HepG2 (cell line): ENCODE measurements around the gene RUVBL2. TPM values are rescaled to one million over a fixed set of nuclear protein-coding genes. Genes with fewer than 3 reads are reported as not detected.
A peak's percentile ranks its signal among the peaks of the same experiment; 100 is the strongest.

Experiments
- ATAC-seq: fragments of 200-7000 bp; cut with Tn5 transposase; 3 replicates; pipeline ENCODE4 v1.9.1; 2020; ENCODE audit warnings: mild to moderate bottlenecking, moderate library complexity
- BruUV-seq: library from RNA; stranded (reverse); fragments of 400-500 nt; replicated peaks from 2 replicates; lab custom pipeline; 2021; lab: Mats Ljungman, UMichigan
- CTCF ChIA-PET: fragments of 300-600 bp; formaldehyde crosslinking; extraction: SDS; loops from one replicate; lab custom pipeline; 2021; ENCODE audit warnings: low total read pairs, inconsistent platforms, low intra/inter-chr PET ratio; lab: Yijun Ruan, JAX
- POLR2A ChIA-PET: fragments of 350-600 bp; sonication (Branson Sonifier 250); formaldehyde crosslinking; loops from one replicate; lab custom pipeline; 2020; ENCODE audit warnings: antibody characterized with exemption, inconsistent platforms; lab: Yijun Ruan, JAX
- DNase-seq: peaks from one replicate; pipeline ENCODE4 v3.0.0-alpha.2; 2015; ENCODE audit warnings: low spot score
- FAIRE-seq: peaks from 3 replicates; lab custom pipeline; 2011; peaks lifted over from hg19 to GRCh38; lab: Jason Lieb, UNC
- H2AFZ ChIP-seq: one replicate; pipeline ENCODE4 v1.6.1; 2011; ENCODE audit warnings: low read length, inconsistent platforms
- H3K27ac ChIP-seq: fragments of 300-600 bp; 3 replicates; pipeline ENCODE4 v1.8.0; 2011; ENCODE audit warnings: mixed run types, mild to moderate bottlenecking, mixed read lengths, low read length, inconsistent platforms; ENCODE audit not compliant: insufficient read depth; ENCODE audit errors: extremely low read length
- H3K27me3 ChIP-seq, 2 experiments: fragments of 200-600 bp in 1 of 2; 2 replicates in 1 of 2; 3 replicates in 1 of 2; pipeline versions ENCODE4 v1.6.0 to v1.8.0; 2011; ENCODE audit warnings: low read length in 2 of 2, mild to moderate bottlenecking in 2 of 2, moderate library complexity in 2 of 2, inconsistent platforms in 1 of 2; ENCODE audit not compliant: insufficient read depth in 2 of 2, control insufficient read depth in 1 of 2
- H3K36me3 ChIP-seq, 2 experiments: fragments of 200-600 bp in 1 of 2; replicated peaks in 1 of 2; 2 replicates in 1 of 2; 3 replicates in 1 of 2; pipeline versions ENCODE4 v1.5.1 to v1.8.0; 2011; ENCODE audit warnings: low read length in 2 of 2, inconsistent platforms in 1 of 2; ENCODE audit not compliant: insufficient read depth in 2 of 2, control insufficient read depth in 1 of 2
- H3K4me1 ChIP-seq: 2 replicates; pipeline ENCODE4 v1.5.1; 2012; ENCODE audit warnings: low read length, inconsistent platforms; ENCODE audit not compliant: insufficient read depth
- H3K4me2 ChIP-seq: 2 replicates; pipeline ENCODE4 v1.6.0; 2011; ENCODE audit warnings: low read depth, low read length, inconsistent platforms
- H3K4me3 ChIP-seq, 3 experiments: fragments of 200-600 bp in 1 of 3; sonication (generic), shearing (Covaris generic) in 1 of 3; replicated peaks in 1 of 3; 2 replicates each; pipeline ENCODE4 v1.5.1; 2011 to 2016; ENCODE audit warnings: low read length in 3 of 3, inconsistent platforms in 2 of 3, low read depth in 2 of 3, mild to moderate bottlenecking in 2 of 3, control low read depth in 1 of 3, mixed read lengths in 1 of 3; ENCODE audit not compliant: insufficient read depth in 1 of 3
- H3K79me2 ChIP-seq: one replicate; pipeline ENCODE4 v1.6.1; 2011; ENCODE audit warnings: low read length, inconsistent platforms; ENCODE audit not compliant: insufficient read depth
- H3K9ac ChIP-seq: 2 replicates; pipeline ENCODE4 v1.6.0; 2011; ENCODE audit warnings: mild to moderate bottlenecking, low read depth, low read length, inconsistent platforms; ENCODE audit not compliant: insufficient read depth
- H3K9me3 ChIP-seq: 2 replicates; pipeline ENCODE4 v1.5.1; 2012; ENCODE audit warnings: mild to moderate bottlenecking, low read length
- H4K20me1 ChIP-seq: 2 replicates; pipeline ENCODE4 v1.6.0; 2011; ENCODE audit warnings: inconsistent platforms, mild to moderate bottlenecking, low read length, moderate library complexity; ENCODE audit not compliant: insufficient read depth
- FOXA3 ChIP-seq: IDR thresholded peaks from 2 replicates; pipeline ENCODE4 v1.6.1; 2016; ENCODE audit warnings: missing genetic modification reagents, missing compliant biosample characterization
- MXI1 ChIP-seq: IDR thresholded peaks from 3 replicates; pipeline ENCODE4 v1.6.1; 2012; ENCODE audit warnings: low read depth, low read length, inconsistent platforms, borderline replicate concordance
- MYC ChIP-seq: sonication (generic); formaldehyde crosslinking; IDR thresholded peaks from 2 replicates; pipeline ENCODE4 v1.9.0; 2021; ENCODE audit warnings: missing genetic modification reagents, borderline replicate concordance
- POLR2G ChIP-seq: fragments of 200-400 bp; formaldehyde crosslinking; IDR thresholded peaks from 2 replicates; pipeline ENCODE4 v1.6.1; 2018; ENCODE audit warnings: mild to moderate bottlenecking, low read depth, low read length, moderate library complexity
- RBFOX2 ChIP-seq: fragments of 200-400 bp; formaldehyde crosslinking; IDR thresholded peaks from 2 replicates; pipeline ENCODE4 v1.6.1; 2017; ENCODE audit warnings: low read depth, mild to moderate bottlenecking, low read length
- REXO4 ChIP-seq: sonication (generic); formaldehyde crosslinking; IDR thresholded peaks from 2 replicates; pipeline ENCODE4 v1.8.0; 2022; ENCODE audit warnings: missing genetic modification reagents, mild to moderate bottlenecking, borderline replicate concordance
- XRCC5 ChIP-seq: fragments of 200-400 bp; formaldehyde crosslinking; optimal IDR thresholded peaks from 2 replicates; pipeline ENCODE3; 2017; ENCODE audit warnings: mild to moderate bottlenecking, low read length
- ZNF224 ChIP-seq: sonication (generic); formaldehyde crosslinking; IDR thresholded peaks from 2 replicates; pipeline ENCODE4 v1.5.0; 2020; ENCODE audit warnings: mild to moderate bottlenecking, missing genetic modification reagents
- ZNF331 ChIP-seq: sonication (generic); formaldehyde crosslinking; IDR thresholded peaks from 2 replicates; pipeline ENCODE4 v1.4.0; 2020; ENCODE audit warnings: missing genetic modification reagents
- ZNF709 ChIP-seq: sonication (generic); formaldehyde crosslinking; IDR thresholded peaks from 2 replicates; pipeline ENCODE4 v1.5.0; 2020; ENCODE audit warnings: mild to moderate bottlenecking, missing genetic modification reagents
- ZNF768 ChIP-seq: sonication (generic); formaldehyde crosslinking; IDR thresholded peaks from 2 replicates; pipeline ENCODE4 v1.4.0; 2020; ENCODE audit warnings: missing genetic modification reagents
- ZNF777 ChIP-seq: sonication (generic); formaldehyde crosslinking; IDR thresholded peaks from 2 replicates; pipeline ENCODE4 v1.4.0; 2020; ENCODE audit warnings: missing genetic modification reagents
- WGBS: methylation state at CpG from one replicate; pipeline ENCODE4 v1.1.6; 2017; ENCODE audit warnings: low lambda C conversion rate; 5-methylcytosine and 5-hydroxymethylcytosine counted together
- in situ Hi-C: cut with HindIII; loops from 2 replicates; pipeline ENCODE4 v1.10.0; 2017; ENCODE audit warnings: low pct_unique_long_range_greater_than_20kb; ENCODE audit not compliant: extremely low pct_ligation_motif_present
- intact Hi-C: fragments of 100-400 bp; cut with micrococcal nuclease; formaldehyde crosslinking; loops from one replicate; pipeline ENCODE4 v1.10.0; 2022; ENCODE audit not compliant: unreplicated experiment
- polyA plus RNA-seq, 8 experiments: library from polyadenylated mRNA; depleted of rRNA in 3 of 8; stranded (reverse) in 7 of 8; unstranded in 1 of 8; fragments of >200 nt; fragmentation: Illumina TruSeq in 4 of 8; extraction: Trizol in 4 of 8; gene quantifications; 2 replicates each; pipeline versions ENCODE4 v1.2.1 to v1.2.3, GENCODE V29; 2011 to 2016; ENCODE audit warnings: low read depth in 4 of 8, missing spikeins in 1 of 8, mixed read lengths in 1 of 8; ENCODE audit not compliant: insufficient read depth in 1 of 8
- total RNA-seq, 5 experiments: library from RNA; depleted of rRNA; stranded (reverse); fragments of >200 nt; fragmentation: Illumina TruSeq; extraction: Trizol; gene quantifications; 2 replicates each; pipeline ENCODE4 v1.2.3, GENCODE V29; 2016; ENCODE audit warnings: low read depth in 1 of 5
- TF ChIP-seq, protein P1 (sequence below), 2 experiments: sonication (generic) in 1 of 2; formaldehyde crosslinking in 1 of 2; IDR thresholded peaks; 2 replicates each; pipeline versions ENCODE4 v1.4.0 to v1.6.1; 2018 to 2020; ENCODE audit warnings: missing genetic modification reagents in 2 of 2, borderline replicate concordance in 1 of 2, low read depth in 1 of 2, mild to moderate bottlenecking in 1 of 2, missing biosample characterization in 1 of 2
- TF ChIP-seq, protein P2 (sequence below): sonication (generic); formaldehyde crosslinking; IDR thresholded peaks from 2 replicates; pipeline ENCODE4 v1.5.0; 2020; ENCODE audit warnings: mild to moderate bottlenecking, missing genetic modification reagents, moderate library complexity
- TF ChIP-seq, protein P3 (sequence below): sonication (generic); formaldehyde crosslinking; IDR thresholded peaks from 2 replicates; pipeline ENCODE4 v1.4.0; 2020; ENCODE audit warnings: missing genetic modification reagents; ENCODE audit errors: not compliant biosample characterization
- TF ChIP-seq, protein P4 (sequence below): sonication (generic); formaldehyde crosslinking; IDR thresholded peaks from 2 replicates; pipeline ENCODE4 v1.4.0; 2020; ENCODE audit warnings: mild to moderate bottlenecking, missing genetic modification reagents

RUVBL2 gene
- total and polyA plus RNA-seq, 2 of the 13 experiments (the other 11 are each of a cell fraction or from before 2014, with no cell fraction given) = 120 to 122 TPM

DNA sequence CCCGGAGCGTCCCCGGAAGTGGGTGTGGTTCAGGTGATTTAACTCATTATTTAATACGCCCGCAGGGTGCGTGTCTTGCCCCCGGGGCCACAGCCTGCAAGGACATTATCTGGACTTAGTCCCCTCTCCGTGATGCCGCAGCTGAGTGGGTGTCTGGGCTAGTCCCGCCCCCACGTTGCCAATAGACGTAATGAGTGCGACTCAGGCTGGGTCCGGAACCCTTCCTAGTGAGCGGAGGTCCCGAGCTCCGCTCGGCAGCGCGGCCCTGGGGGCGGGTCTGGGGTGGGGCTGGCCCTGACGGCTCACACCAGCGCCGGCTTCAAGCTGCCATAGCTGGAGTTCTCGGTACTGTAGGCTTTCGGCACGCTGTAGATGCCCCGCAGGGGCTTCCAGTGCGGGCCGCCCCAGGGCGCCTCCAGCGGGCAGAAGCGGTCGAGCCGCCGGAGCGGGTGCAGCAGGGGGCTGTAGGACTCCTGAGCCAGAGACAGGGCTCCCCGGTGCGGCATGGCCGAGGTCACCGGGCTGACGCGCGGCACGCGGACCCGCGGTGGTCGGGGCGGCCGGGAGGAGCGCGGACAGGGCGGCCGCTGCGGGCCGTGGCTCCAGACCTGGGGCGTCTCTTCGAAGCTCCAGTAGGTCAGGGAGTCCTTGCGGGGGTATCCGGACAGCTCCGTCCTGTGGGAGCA is 24.1 kb downstream of the RUVBL2 start:
- BruUV-seq = no TSS peak
- H3K4me3 ChIP-seq = peak overlapping the region in 2 of 3 experiments; percentile 10 to 63; a peak in 3 of 6 replicates
- H3K4me1 ChIP-seq = peaks cover 27% of the 10 kb centered on the region
- ChIA-PET POLR2A (interaction anchor here (2.9 kb wide), 1 partner anchor 24 kb away, joined by 21 read pairs; the partner anchor contains the start of genes GYS1 and RUVBL2), CTCF (no interaction called here)
- H3K4me2 ChIP-seq = peak overlapping the region; percentile 98
- peak; percentile 41 for DNase-seq
- H3K9me3 ChIP-seq = no peaks in the 10 kb centered on the region
- in situ Hi-C loops = no loop called here
- no peaks in the 10 kb centered on the region for H3K79me2 ChIP-seq
- H3K36me3 ChIP-seq = peaks cover 4 to 19% of the 10 kb centered on the region in 2 experiments; a peak in 4 of 5 replicates
- no peak for FAIRE-seq
- intact Hi-C loops = no loop called here
- peak; percentile 82 for ATAC-seq
- H3K9ac ChIP-seq = 0 out of 2 replicates have a peak overlapping the region, but pooled peaks have one; percentile 54
- 38% methylated on average over 23 of the region's 62 CpGs for WGBS
- peaks cover 0 to 25% of the 10 kb centered on the region in 2 experiments; a peak in 3 of 5 replicates for H3K27me3 ChIP-seq
- H2AFZ ChIP-seq = no peak overlapping the region
- H4K20me1 ChIP-seq = no peaks in the 10 kb centered on the region
- H3K27ac ChIP-seq = no peak overlapping the region
- peak; percentile 53; the same call in 1 of the 2 replicates for TF ChIP-seq POLR2G
- no peak for TF ChIP-seq ZNF768
- TF ChIP-seq, protein P1, sequence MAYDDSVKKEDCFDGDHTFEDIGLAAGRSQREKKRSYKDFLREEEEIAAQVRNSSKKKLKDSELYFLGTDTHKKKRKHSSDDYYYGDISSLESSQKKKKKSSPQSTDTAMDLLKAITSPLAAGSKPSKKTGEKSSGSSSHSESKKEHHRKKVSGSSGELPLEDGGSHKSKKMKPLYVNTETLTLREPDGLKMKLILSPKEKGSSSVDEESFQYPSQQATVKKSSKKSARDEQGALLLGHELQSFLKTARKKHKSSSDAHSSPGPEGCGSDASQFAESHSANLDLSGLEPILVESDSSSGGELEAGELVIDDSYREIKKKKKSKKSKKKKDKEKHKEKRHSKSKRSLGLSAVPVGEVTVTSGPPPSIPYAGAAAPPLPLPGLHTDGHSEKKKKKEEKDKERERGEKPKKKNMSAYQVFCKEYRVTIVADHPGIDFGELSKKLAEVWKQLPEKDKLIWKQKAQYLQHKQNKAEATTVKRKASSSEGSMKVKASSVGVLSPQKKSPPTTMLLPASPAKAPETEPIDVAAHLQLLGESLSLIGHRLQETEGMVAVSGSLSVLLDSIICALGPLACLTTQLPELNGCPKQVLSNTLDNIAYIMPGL (CRISPR knock-in tag; IDR thresholded peaks at IDR 0.05; ENCODE audit: borderline replicate concordance in 1 of 2, low read depth in 1 of 2) = peak in 1 of 2 experiments; percentile 43; a peak in 1 of 4 replicates
- TF ChIP-seq, protein P2, sequence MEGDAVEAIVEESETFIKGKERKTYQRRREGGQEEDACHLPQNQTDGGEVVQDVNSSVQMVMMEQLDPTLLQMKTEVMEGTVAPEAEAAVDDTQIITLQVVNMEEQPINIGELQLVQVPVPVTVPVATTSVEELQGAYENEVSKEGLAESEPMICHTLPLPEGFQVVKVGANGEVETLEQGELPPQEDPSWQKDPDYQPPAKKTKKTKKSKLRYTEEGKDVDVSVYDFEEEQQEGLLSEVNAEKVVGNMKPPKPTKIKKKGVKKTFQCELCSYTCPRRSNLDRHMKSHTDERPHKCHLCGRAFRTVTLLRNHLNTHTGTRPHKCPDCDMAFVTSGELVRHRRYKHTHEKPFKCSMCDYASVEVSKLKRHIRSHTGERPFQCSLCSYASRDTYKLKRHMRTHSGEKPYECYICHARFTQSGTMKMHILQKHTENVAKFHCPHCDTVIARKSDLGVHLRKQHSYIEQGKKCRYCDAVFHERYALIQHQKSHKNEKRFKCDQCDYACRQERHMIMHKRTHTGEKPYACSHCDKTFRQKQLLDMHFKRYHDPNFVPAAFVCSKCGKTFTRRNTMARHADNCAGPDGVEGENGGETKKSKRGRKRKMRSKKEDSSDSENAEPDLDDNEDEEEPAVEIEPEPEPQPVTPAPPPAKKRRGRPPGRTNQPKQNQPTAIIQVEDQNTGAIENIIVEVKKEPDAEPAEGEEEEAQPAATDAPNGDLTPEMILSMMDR (CRISPR knock-in tag) = peak; percentile 57
- no peak for TF ChIP-seq ZNF224 (CRISPR knock-in tag)
- TF ChIP-seq ZNF331 = no peak
- TF ChIP-seq ZNF709 (CRISPR knock-in tag) = peak; percentile 36; the same call in 1 of the 2 replicates
- peak; percentile 56 for TF ChIP-seq RBFOX2
- 0 out of 3 replicates have a peak, but pooled peaks have one; percentile 29 for TF ChIP-seq MXI1
- TF ChIP-seq, protein P3, sequence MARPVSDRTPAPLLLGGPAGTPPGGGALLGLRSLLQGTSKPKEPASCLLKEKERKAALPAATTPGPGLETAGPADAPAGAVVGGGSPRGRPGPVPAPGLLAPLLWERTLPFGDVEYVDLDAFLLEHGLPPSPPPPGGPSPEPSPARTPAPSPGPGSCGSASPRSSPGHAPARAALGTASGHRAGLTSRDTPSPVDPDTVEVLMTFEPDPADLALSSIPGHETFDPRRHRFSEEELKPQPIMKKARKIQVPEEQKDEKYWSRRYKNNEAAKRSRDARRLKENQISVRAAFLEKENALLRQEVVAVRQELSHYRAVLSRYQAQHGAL (CRISPR knock-in tag) = peak; percentile 29
- TF ChIP-seq MYC (CRISPR knock-in tag) = 0 out of 2 replicates have a peak, but pooled peaks have one; percentile 28
- TF ChIP-seq REXO4 (CRISPR knock-in tag) = 0 out of 2 replicates have a peak, but pooled peaks have one; percentile 27
- TF ChIP-seq, protein P4, sequence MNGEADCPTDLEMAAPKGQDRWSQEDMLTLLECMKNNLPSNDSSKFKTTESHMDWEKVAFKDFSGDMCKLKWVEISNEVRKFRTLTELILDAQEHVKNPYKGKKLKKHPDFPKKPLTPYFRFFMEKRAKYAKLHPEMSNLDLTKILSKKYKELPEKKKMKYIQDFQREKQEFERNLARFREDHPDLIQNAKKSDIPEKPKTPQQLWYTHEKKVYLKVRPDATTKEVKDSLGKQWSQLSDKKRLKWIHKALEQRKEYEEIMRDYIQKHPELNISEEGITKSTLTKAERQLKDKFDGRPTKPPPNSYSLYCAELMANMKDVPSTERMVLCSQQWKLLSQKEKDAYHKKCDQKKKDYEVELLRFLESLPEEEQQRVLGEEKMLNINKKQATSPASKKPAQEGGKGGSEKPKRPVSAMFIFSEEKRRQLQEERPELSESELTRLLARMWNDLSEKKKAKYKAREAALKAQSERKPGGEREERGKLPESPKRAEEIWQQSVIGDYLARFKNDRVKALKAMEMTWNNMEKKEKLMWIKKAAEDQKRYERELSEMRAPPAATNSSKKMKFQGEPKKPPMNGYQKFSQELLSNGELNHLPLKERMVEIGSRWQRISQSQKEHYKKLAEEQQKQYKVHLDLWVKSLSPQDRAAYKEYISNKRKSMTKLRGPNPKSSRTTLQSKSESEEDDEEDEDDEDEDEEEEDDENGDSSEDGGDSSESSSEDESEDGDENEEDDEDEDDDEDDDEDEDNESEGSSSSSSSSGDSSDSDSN (CRISPR knock-in tag) = peak; percentile 72; the same call in 1 of the 2 replicates
- TF ChIP-seq FOXA3 (CRISPR knock-in tag) = peak; percentile 7; the same call in 1 of the 2 replicates
- TF ChIP-seq ZNF777 (CRISPR knock-in tag) = peak; percentile 56
- peak; percentile 69 for TF ChIP-seq XRCC5
